Vagina (tissue), 2 donors: ENCODE data around the gene CFAP97. TPM values are rescaled to one million over a fixed set of nuclear protein-coding genes. Genes with fewer than 3 reads are reported as not detected.

Source experiments
- DNase-seq, 2 donors: peaks; one replicate each; pipeline ENCODE4 v3.0.0-alpha.2; 2017; ENCODE audit errors: extremely low spot score in 2 of 2
- H3K27ac ChIP-seq: fragments of 200-600 bp; sonication (generic); one replicate; pipeline ENCODE4 v1.5.1; 2019
- H3K27me3 ChIP-seq: fragments of 200-600 bp; sonication (generic); one replicate; pipeline ENCODE4 v1.5.1; 2019
- H3K36me3 ChIP-seq, 2 donors: fragments of 200-600 bp; sonication (generic); one replicate each; pipeline ENCODE4 v1.5.1; 2017 to 2019
- H3K4me1 ChIP-seq: fragments of 200-600 bp; sonication (generic); one replicate; pipeline ENCODE4 v1.5.1; 2019
- H3K4me3 ChIP-seq, 2 donors: fragments of 200-600 bp; sonication (generic); 1 replicate in 1 of 2; 2 replicates in 1 of 2; pipeline ENCODE4 v1.5.1; 2016 to 2019
- H3K9me3 ChIP-seq: fragments of 200-600 bp; sonication (generic); one replicate; pipeline ENCODE4 v1.5.1; 2019
- CTCF ChIP-seq, 3 experiments: fragments of 450-650 bp in 2 of 3; fragments of 200-600 bp in 1 of 3; sonication (generic) in 1 of 3; IDR thresholded peaks; one replicate each; pipeline ENCODE4 v1.5.1; 2017 to 2019; ENCODE audit warnings: antibody characterized with exemption in 3 of 3, mild to moderate bottlenecking in 2 of 3, moderate library complexity in 2 of 3
- POLR2A ChIP-seq, 2 donors: fragments of 450-650 bp; IDR thresholded peaks; one replicate each; pipeline ENCODE4 v1.6.1; 2017; ENCODE audit warnings: antibody characterized with exemption in 2 of 2, mild to moderate bottlenecking in 2 of 2, moderate library complexity in 2 of 2
- POLR2AphosphoS5 ChIP-seq, 2 donors: sonication (generic); formaldehyde crosslinking; IDR thresholded peaks; one replicate each; pipeline ENCODE4 v1.9.0; 2017; ENCODE audit warnings: antibody characterized with exemption in 2 of 2, mild to moderate bottlenecking in 2 of 2, low read depth in 1 of 2; ENCODE audit not compliant: insufficient read depth in 1 of 2
- intact Hi-C: fragments of 100-400 bp; cut with DNase I; formaldehyde crosslinking; loops from one replicate; pipeline ENCODE4 v1.15.1; 2023
- total RNA-seq: library from RNA; depleted of rRNA; stranded (reverse); fragments of >200 nt; gene quantifications from one replicate; pipeline ENCODE4 v1.2.3, GENCODE V29; 2016

The CFAP97 gene
- total RNA-seq, 1 donor from 2014 or later: 28.5 TPM

- no peaks in the 10 kb centered on the region for H3K4me1 ChIP-seq
- no peaks in the 10 kb centered on the region for H3K27me3 ChIP-seq
- H3K4me3 ChIP-seq: no peak overlapping the region
- DNase-seq: no peak
- no peaks in the 10 kb centered on the region for H3K9me3 ChIP-seq
- intact Hi-C loops: no loop called here
- TF ChIP-seq CTCF (IDR thresholded peaks at IDR 0.05) (no peak), POLR2AphosphoS5 (IDR thresholded peaks at IDR 0.05; ENCODE audit: insufficient read depth in 1 of 2, low read depth in 1 of 2) (no peak), POLR2A (IDR thresholded peaks at IDR 0.05) (no peak)
- H3K27ac ChIP-seq: no peak overlapping the region
- H3K36me3 ChIP-seq: no peaks in the 10 kb centered on the region
These were observed 21.6 kb downstream of the CFAP97 start for GRCh38 chr4:185182239-185182638.

- peaks cover 0 to 8% of the 10 kb centered on the region in 2 donors for H3K36me3 ChIP-seq
- no peaks in the 10 kb centered on the region for H3K27me3 ChIP-seq
- intact Hi-C loops: no loop called here
- no peak overlapping the region for H3K27ac ChIP-seq
- H3K4me3 ChIP-seq: no peak overlapping the region
- no peak for DNase-seq
- no peak for TF ChIP-seq CTCF (IDR thresholded peaks at IDR 0.05)
- no peak for TF ChIP-seq POLR2AphosphoS5 (IDR thresholded peaks at IDR 0.05; ENCODE audit: insufficient read depth in 1 of 2, low read depth in 1 of 2)
- TF ChIP-seq POLR2A (IDR thresholded peaks at IDR 0.05): no peak
- H3K4me1 ChIP-seq: no peaks in the 10 kb centered on the region
- no peaks in the 10 kb centered on the region for H3K9me3 ChIP-seq
These were observed 24.3 kb downstream of the CFAP97 start for GRCh38 chr4:185179488-185179887.

GRCh38 chr4:185171373-185172071, 32.3 kb downstream of the CFAP97 start:
- Histone ChIP-seq H3K27ac (no peak overlapping the region), H3K27me3 (no peaks in the 10 kb centered on the region), H3K4me3 (no peak overlapping the region), H3K36me3 (peaks cover 0 to 30% of the 10 kb centered on the region in 2 donors), H3K9me3 (no peaks in the 10 kb centered on the region), H3K4me1 (no peaks in the 10 kb centered on the region)
- intact Hi-C loops: no loop called here
- DNase-seq: no peak
- no peak for TF ChIP-seq CTCF (IDR thresholded peaks at IDR 0.05)
- no peak for TF ChIP-seq POLR2AphosphoS5 (IDR thresholded peaks at IDR 0.05; ENCODE audit: insufficient read depth in 1 of 2, low read depth in 1 of 2)
- no peak for TF ChIP-seq POLR2A (IDR thresholded peaks at IDR 0.05)

- Histone ChIP-seq H3K4me3 (no peak overlapping the region), H3K36me3 (peaks cover 0 to 27% of the 10 kb centered on the region in 2 donors), H3K9me3 (no peaks in the 10 kb centered on the region), H3K4me1 (no peaks in the 10 kb centered on the region), H3K27me3 (no peaks in the 10 kb centered on the region), H3K27ac (no peak overlapping the region)
- intact Hi-C loops: no loop called here
- TF ChIP-seq POLR2A (IDR thresholded peaks at IDR 0.05): no peak
- TF ChIP-seq POLR2AphosphoS5 (IDR thresholded peaks at IDR 0.05; ENCODE audit: insufficient read depth in 1 of 2, low read depth in 1 of 2): no peak
- no peak for TF ChIP-seq CTCF (IDR thresholded peaks at IDR 0.05)
- no peak for DNase-seq
These were observed 36.6 kb downstream of the CFAP97 start for GRCh38 chr4:185167234-185167633.

GRCh38 chr4:185165605-185166063, 38.2 kb downstream of the CFAP97 start:
- Histone ChIP-seq H3K36me3 (peaks cover 0 to 36% of the 10 kb centered on the region in 2 donors), H3K27ac (no peak overlapping the region), H3K4me3 (no peak overlapping the region), H3K4me1 (no peaks in the 10 kb centered on the region), H3K27me3 (no peaks in the 10 kb centered on the region), H3K9me3 (no peaks in the 10 kb centered on the region)
- intact Hi-C loops: no loop called here
- DNase-seq: no peak
- TF ChIP-seq POLR2AphosphoS5 (IDR thresholded peaks at IDR 0.05; ENCODE audit: insufficient read depth in 1 of 2, low read depth in 1 of 2) (no peak), CTCF (IDR thresholded peaks at IDR 0.05) (no peak), POLR2A (IDR thresholded peaks at IDR 0.05) (no peak)
